Ascending aorta (tissue), 2 donors: Measurements from ENCODE around the gene RILPL2. TPM values are rescaled to one million over a fixed set of nuclear protein-coding genes. Genes with fewer than 3 reads are reported as not detected.

ENCODE experiments used
- DNase-seq, 2 donors: peaks; one replicate each; pipeline ENCODE4 v3.0.0-alpha.2; 2019; ENCODE audit warnings: low spot score in 2 of 2
- H3K27ac ChIP-seq, 2 donors: fragments of 200-600 bp; sonication (generic); one replicate each; pipeline ENCODE4 v1.5.1; 2016 to 2017; ENCODE audit warnings: mild to moderate bottlenecking in 1 of 2
- H3K27me3 ChIP-seq: fragments of 200-600 bp; sonication (generic); one replicate; pipeline ENCODE4 v1.5.1; 2017
- H3K36me3 ChIP-seq, 2 donors: fragments of 200-600 bp; sonication (generic); one replicate each; pipeline ENCODE4 v1.5.1; 2016
- H3K4me1 ChIP-seq, 2 donors: fragments of 200-600 bp; sonication (generic); one replicate each; pipeline ENCODE4 v1.5.1; 2016 to 2017; ENCODE audit warnings: mild to moderate bottlenecking in 1 of 2
- H3K4me3 ChIP-seq, 2 donors: fragments of 200-600 bp; sonication (generic); one replicate each; pipeline ENCODE4 v1.5.1; 2016 to 2017; ENCODE audit warnings: mild to moderate bottlenecking in 1 of 2
- H3K9me3 ChIP-seq, 2 donors: fragments of 200-600 bp; sonication (generic); one replicate each; pipeline ENCODE4 v1.5.1; 2016
- intact Hi-C: fragments of 100-400 bp; cut with DNase I; formaldehyde crosslinking; loops from one replicate; pipeline ENCODE4 v1.15.1; 2023
- total RNA-seq: library from RNA; depleted of rRNA; stranded (reverse); fragments of >200 nt; gene quantifications from one replicate; pipeline ENCODE4 v1.1.0, GENCODE V29; 2016
- TF ChIP-seq, protein P1 (sequence below), 3 experiments: fragments of 200-600 bp in 2 of 3; fragments of 450-650 bp in 1 of 3; sonication (generic) in 2 of 3; IDR thresholded peaks; one replicate each; pipeline ENCODE4 v1.5.1; 2016 to 2019; ENCODE audit warnings: antibody characterized with exemption in 3 of 3, mild to moderate bottlenecking in 1 of 3, moderate library complexity in 1 of 3

Gene RILPL2
- total RNA-seq, 1 donor from 2014 or later = 7.2 TPM

DNA sequence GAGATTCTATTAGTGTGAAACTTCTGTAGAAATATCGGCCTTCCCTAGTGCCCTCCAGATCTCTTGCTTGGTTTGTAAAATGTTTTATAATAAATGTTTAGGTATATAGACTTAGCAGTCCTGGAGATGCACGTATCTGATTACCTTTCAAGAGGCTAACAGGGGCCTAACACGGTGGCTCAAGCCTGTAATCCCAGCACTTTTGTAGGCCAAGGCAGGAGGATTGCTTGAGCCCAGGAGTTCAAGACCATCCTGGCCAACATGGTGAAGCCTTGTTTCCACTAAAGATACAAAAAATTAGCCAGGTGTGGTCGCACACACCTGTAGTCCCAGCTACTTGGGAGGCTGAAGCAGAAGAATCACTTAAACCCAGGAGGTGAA, 9.8 kb upstream of the RILPL2 start:
- peaks cover 8 to 31% of the 10 kb centered on the region in 2 donors for H3K4me1 ChIP-seq
- intact Hi-C loops = no loop called here
- no peaks in the 10 kb centered on the region for H3K9me3 ChIP-seq
- H3K36me3 ChIP-seq = no peaks in the 10 kb centered on the region
- peak overlapping the region; percentile 73 to 79 for H3K27ac ChIP-seq
- peak overlapping the region in 1 of 2 donors; percentile 0 for H3K4me3 ChIP-seq
- TF ChIP-seq, protein P1, sequence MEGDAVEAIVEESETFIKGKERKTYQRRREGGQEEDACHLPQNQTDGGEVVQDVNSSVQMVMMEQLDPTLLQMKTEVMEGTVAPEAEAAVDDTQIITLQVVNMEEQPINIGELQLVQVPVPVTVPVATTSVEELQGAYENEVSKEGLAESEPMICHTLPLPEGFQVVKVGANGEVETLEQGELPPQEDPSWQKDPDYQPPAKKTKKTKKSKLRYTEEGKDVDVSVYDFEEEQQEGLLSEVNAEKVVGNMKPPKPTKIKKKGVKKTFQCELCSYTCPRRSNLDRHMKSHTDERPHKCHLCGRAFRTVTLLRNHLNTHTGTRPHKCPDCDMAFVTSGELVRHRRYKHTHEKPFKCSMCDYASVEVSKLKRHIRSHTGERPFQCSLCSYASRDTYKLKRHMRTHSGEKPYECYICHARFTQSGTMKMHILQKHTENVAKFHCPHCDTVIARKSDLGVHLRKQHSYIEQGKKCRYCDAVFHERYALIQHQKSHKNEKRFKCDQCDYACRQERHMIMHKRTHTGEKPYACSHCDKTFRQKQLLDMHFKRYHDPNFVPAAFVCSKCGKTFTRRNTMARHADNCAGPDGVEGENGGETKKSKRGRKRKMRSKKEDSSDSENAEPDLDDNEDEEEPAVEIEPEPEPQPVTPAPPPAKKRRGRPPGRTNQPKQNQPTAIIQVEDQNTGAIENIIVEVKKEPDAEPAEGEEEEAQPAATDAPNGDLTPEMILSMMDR (IDR thresholded peaks at IDR 0.05) = no peak
- DNase-seq = no peak
- H3K27me3 ChIP-seq = no peaks in the 10 kb centered on the region

DNA sequence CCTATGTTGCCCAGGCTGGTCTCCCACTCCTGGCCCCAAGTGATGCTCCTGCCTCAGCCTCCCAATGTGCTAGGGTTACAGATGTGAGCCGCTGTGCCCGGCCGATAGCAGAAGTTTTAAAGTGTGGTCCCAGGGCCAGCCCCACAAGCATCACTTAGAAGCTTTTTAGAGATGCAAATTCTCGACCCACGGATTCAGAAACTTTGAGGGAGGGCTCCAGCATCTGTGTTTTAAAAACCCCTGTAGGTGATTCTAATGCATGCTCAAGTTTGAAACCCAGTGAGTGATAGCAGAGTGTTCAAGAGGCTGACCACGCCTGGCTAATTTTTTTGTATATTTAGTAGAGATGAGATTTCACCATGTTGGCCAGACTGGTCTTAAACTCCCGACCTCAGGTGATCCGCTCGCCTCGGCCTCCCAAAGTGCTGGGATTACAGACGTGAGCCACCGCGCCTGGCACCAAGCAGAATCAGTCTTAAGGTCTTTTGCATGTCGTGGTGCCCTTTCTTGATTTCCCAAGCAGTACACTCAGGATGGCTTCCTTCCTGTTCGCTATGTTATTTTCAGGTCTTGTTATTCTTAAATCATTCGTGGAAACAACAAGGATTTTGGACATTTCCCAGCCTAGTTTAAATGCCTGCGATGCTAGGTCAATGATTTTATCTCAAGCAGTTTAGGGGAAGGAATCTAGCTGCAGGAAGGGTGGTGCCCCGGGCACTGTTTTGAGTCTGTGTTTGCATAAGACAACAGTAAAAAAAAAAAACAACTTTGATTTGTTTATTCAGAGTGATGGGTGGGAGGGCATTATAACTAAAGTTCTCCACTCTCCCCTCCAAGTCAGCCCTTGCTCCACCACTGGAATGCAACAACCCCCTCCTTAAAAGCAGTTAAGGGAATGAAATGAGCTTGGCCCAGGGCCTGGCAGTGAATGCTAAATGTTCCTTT, 9.2 kb upstream of the RILPL2 start:
- no peaks in the 10 kb centered on the region for H3K27me3 ChIP-seq
- intact Hi-C loops = no loop called here
- H3K4me3 ChIP-seq = peak overlapping the region in 1 of 2 donors; percentile 0
- peak overlapping the region; percentile 73 to 79 for H3K27ac ChIP-seq
- peak in 1 of 2 donors; percentile 88 for DNase-seq
- H3K36me3 ChIP-seq = no peaks in the 10 kb centered on the region
- no peaks in the 10 kb centered on the region for H3K9me3 ChIP-seq
- H3K4me1 ChIP-seq = peaks cover 8 to 31% of the 10 kb centered on the region in 2 donors
- TF ChIP-seq, protein P1 (IDR thresholded peaks at IDR 0.05) = no peak

DNA sequence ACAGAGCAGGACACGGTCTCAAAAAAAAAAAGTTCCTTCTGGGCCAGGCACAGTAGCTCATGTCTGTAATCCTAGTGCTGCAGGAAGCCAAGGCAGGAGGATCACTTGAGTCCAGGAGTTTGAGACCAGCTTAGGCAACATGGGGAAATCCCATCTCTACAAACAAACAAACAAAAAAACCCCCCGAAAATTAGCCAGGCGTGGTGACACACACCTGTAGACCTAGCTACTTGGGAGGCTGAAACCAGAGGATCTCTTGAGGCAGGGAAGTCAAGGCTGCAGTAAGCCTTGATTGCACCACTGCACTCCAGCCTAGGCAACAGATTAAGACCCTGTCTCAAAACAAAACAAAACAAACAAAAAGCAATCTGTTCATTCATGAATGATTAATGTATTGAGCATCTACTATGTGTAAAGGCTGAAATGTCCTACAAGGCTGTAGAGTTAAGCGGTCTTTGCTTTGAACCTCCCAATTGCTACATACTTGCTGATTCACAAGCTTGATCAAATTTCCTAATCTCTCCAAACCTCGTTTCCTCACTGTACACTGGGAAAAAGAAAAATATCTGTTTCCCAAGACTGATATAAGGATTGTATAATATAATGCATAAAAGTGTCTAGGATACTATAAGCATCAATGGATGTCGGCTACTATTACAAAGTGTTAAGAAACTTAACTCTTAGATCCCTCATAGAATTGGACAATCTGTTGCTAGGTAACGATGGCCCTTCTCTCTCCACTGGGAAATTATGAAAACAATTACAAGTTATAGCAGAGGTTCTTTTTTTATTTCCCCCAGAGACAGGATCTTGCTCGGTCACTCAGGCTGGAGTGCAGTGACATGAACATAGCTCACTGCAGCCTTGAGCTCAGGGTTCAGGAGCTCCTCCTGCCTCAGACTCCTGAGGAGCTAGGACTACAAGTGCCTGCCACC, 7.9 kb upstream of the RILPL2 start:
- TF ChIP-seq, protein P1 (IDR thresholded peaks at IDR 0.05) = no peak
- Histone ChIP-seq H3K27me3 (no peaks in the 10 kb centered on the region), H3K4me3 (peak overlapping the region in 1 of 2 donors; percentile 0), H3K27ac (peak overlapping the region; percentile 73 to 79), H3K9me3 (no peaks in the 10 kb centered on the region), H3K4me1 (peaks cover 8 to 31% of the 10 kb centered on the region in 2 donors), H3K36me3 (no peaks in the 10 kb centered on the region)
- intact Hi-C loops = no loop called here
- DNase-seq = no peak

DNA sequence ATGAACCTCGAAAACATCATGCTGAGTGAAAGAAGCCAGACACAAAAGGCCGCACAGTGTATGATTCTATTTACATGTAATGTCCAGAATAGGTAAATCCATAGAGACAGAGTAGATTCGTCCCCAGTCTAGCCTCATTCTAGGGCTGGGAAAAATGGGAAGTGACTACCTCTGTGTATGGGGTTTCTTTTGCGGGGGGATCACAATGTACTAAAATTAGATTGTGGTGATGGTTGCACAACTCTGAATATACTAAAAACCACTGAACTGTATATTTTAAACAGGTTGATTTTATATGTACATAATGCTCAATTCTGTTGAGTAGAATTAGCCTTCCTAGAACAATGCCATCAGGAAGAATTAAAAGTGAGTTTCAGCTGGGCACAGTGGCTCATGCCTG, 6.3 kb upstream of the RILPL2 start:
- H3K4me3 ChIP-seq = no peak overlapping the region
- peaks cover 8 to 31% of the 10 kb centered on the region in 2 donors for H3K4me1 ChIP-seq
- H3K36me3 ChIP-seq = no peaks in the 10 kb centered on the region
- no peak overlapping the region for H3K27ac ChIP-seq
- TF ChIP-seq, protein P1 (IDR thresholded peaks at IDR 0.05) = no peak
- intact Hi-C loops = no loop called here
- DNase-seq = no peak
- H3K9me3 ChIP-seq = no peaks in the 10 kb centered on the region
- H3K27me3 ChIP-seq = no peaks in the 10 kb centered on the region

DNA sequence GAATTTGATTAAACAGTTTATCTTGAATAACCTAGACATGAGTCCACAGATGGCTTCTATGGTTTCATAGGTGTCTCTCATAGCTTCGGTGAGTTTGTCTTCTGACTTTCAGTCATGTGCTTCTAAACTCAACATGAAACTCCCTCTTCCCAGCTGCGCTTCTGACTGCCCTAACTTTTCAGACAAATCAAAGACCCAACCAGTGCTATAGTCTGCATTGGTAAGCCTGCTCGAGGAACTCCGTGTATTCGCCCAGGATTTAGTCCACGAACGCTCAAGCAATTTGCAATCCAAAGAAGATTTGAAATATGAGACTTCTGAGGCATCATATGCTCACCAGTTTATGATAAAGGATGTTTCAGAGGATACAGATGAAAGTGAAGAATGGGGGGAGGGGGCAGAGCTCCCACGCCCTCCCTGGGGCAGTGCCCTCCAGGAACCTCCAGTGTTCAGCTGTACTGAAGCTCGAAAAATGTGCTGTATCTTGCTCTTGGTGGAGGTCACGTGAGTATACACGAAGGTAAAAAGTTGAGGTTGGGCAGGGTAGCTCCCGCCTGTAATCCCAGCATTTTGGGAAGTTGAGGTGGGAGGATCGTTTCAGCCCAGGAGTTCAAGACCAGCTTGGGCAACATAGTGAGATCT, 5.2 kb upstream of the RILPL2 start:
- no peak for DNase-seq
- Histone ChIP-seq H3K27ac (no peak overlapping the region), H3K4me3 (no peak overlapping the region), H3K9me3 (no peaks in the 10 kb centered on the region), H3K4me1 (peaks cover 8 to 31% of the 10 kb centered on the region in 2 donors), H3K36me3 (no peaks in the 10 kb centered on the region), H3K27me3 (no peaks in the 10 kb centered on the region)
- intact Hi-C loops = no loop called here
- TF ChIP-seq, protein P1 (IDR thresholded peaks at IDR 0.05) = no peak
